DMS53 treated with DMSO at 0.1 percent for 48 hours (cell line): ENCODE results near the gene RAPGEF1.
"Not testable (repeated sequence)": the region's sequence is repeated elsewhere in the genome, so short reads cannot be mapped to it uniquely, and the experiment has no call there.

ENCODE experiments used
- DNase-seq: peaks from one replicate; lab custom pipeline; 2025; ENCODE audit not compliant: unreplicated experiment; lab: John Stamatoyannopoulos, UW

The RAPGEF1 gene

GRCh38 chr9:131575946-131576853, 163.7 kb downstream of the RAPGEF1 start:
- no peak for DNase-seq

- no peak for DNase-seq
Measured at GRCh38 chr9:131574730-131575640, 164.9 kb downstream of the RAPGEF1 start.

- DNase-seq = no peak
Measured at GRCh38 chr9:131567910-131568309, 172.0 kb downstream of the RAPGEF1 start.

GRCh38 chr9:131566158-131566557, 173.7 kb downstream of the RAPGEF1 start:
- no peak for DNase-seq

- no peak for DNase-seq
Measured at GRCh38 chr9:131565369-131565768, 174.5 kb downstream of the RAPGEF1 start.

- DNase-seq = peak; percentile 15
Measured at GRCh38 chr9:131562032-131562959, 177.6 kb downstream of the RAPGEF1 start.

GRCh38 chr9:131559421-131560000, 180.4 kb downstream of the RAPGEF1 start:
- DNase-seq = no peak

GRCh38 chr9:131557855-131558548, 181.9 kb downstream of the RAPGEF1 start:
- no peak for DNase-seq

GRCh38 chr9:131555841-131556673, 183.8 kb downstream of the RAPGEF1 start:
- no peak for DNase-seq

- DNase-seq = no peak
Measured at GRCh38 chr9:131554843-131555351, 185.0 kb downstream of the RAPGEF1 start.

GRCh38 chr9:131554087-131554842, 185.6 kb downstream of the RAPGEF1 start:
- DNase-seq = no peak

- DNase-seq = no peak
Measured at GRCh38 chr9:131552030-131552429, 187.8 kb downstream of the RAPGEF1 start.

GRCh38 chr9:131550465-131550864, 189.4 kb downstream of the RAPGEF1 start:
- not testable (repeated sequence) for DNase-seq

- DNase-seq = not testable (repeated sequence)
Measured at GRCh38 chr9:131549186-131549585, 190.7 kb downstream of the RAPGEF1 start.

GRCh38 chr9:131546336-131547084, 193.4 kb downstream of the RAPGEF1 start:
- peak; percentile 44 for DNase-seq

GRCh38 chr9:131545786-131546335, 194.0 kb downstream of the RAPGEF1 start:
- no peak for DNase-seq
